Measurements from ENCODE around the gene GRK7.

DNA sequence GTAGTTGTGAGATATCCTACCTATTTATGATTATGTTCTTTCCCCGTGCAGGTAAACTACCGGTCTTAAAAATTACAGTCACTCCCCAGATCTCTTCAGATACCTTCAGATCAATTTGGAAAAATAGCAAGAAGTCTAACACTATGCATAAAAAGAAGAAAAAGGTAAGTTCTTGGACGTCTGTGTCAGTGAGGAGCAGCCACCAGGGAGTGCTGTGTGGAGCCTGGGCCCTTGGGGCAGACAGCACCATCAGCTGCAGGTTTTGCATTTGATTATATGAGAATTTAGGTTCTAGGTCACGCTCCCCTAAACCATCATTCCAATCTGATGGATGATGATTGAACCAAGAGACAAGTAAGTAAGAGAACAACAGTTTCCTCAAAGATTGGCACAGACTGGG is 34.0 kb upstream of the GRK7 start:
- TF ChIP-seq HNF4A (CRISPR knock-in tag; IDR thresholded peaks at IDR 0.05) (no peak), NFYC (CRISPR knock-in tag; IDR thresholded peaks at IDR 0.05) (no peak), ZNF674 (CRISPR knock-in tag; IDR thresholded peaks at IDR 0.05; ENCODE audit: low read depth) (no peak), NR1H2 (CRISPR knock-in tag; IDR thresholded peaks at IDR 0.05; ENCODE audit: borderline replicate concordance, low read depth) (no peak)
- TF ChIP-seq, protein P1, sequence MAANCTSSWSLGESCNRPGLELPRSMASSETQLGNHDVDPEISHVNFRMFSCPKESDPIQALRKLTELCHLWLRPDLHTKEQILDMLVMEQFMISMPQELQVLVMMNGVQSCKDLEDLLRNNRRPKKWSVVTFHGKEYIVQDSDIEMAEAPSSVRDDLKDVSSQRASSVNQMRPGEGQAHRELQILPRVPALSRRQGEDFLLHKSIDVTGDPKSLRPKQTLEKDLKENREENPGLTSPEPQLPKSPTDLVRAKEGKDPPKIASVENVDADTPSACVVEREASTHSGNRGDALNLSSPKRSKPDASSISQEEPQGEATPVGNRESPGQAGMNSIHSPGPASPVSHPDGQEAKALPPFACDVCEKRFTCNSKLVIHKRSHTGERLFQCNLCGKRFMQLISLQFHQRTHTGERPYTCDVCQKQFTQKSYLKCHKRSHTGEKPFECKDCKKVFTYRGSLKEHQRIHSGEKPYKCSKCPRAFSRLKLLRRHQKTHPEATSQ (CRISPR knock-in tag; IDR thresholded peaks at IDR 0.05; ENCODE audit: borderline replicate concordance), result no peak
- TF ChIP-seq, protein P2, sequence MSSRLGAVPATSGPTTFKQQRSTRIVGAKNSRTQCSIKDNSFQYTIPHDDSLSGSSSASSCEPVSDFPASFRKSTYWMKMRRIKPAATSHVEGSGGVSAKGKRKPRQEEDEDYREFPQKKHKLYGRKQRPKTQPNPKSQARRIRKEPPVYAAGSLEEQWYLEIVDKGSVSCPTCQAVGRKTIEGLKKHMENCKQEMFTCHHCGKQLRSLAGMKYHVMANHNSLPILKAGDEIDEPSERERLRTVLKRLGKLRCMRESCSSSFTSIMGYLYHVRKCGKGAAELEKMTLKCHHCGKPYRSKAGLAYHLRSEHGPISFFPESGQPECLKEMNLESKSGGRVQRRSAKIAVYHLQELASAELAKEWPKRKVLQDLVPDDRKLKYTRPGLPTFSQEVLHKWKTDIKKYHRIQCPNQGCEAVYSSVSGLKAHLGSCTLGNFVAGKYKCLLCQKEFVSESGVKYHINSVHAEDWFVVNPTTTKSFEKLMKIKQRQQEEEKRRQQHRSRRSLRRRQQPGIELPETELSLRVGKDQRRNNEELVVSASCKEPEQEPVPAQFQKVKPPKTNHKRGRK (CRISPR knock-in tag; IDR thresholded peaks at IDR 0.05), result no peak
